ENCODE measurements around the gene DESI2.
A peak's percentile ranks its signal among the peaks of the same experiment; 100 is the strongest.

- no peak for TF ChIP-seq TCF7L2 (IDR thresholded peaks at IDR 0.05; ENCODE audit: borderline replicate concordance, low read depth, low read length)
- no peak for TF ChIP-seq ZNF488 (tag by site-specific recombination; IDR thresholded peaks at IDR 0.05)
- peak; percentile 62; the same call in 1 of the 2 replicates for TF ChIP-seq CTCF (tag by site-specific recombination; IDR thresholded peaks at IDR 0.05)
- no peak for TF ChIP-seq ZSCAN4 (tag by site-specific recombination; IDR thresholded peaks at IDR 0.05)
- TF ChIP-seq MEIS1 (CRISPR knock-in tag; IDR thresholded peaks at IDR 0.05; ENCODE audit: borderline replicate concordance), result no peak
- TF ChIP-seq ZBTB17 (tag by site-specific recombination; IDR thresholded peaks at IDR 0.05), result no peak
- no peak for TF ChIP-seq REPIN1 (tag by site-specific recombination; IDR thresholded peaks at IDR 0.05; ENCODE audit: low read depth)
- no peak for TF ChIP-seq ZNF530 (tag by site-specific recombination; IDR thresholded peaks at IDR 0.05; ENCODE audit: low read depth)
- no peak for TF ChIP-seq ZNF274 (IDR thresholded peaks at IDR 0.05; ENCODE audit: low read length)
- no peak for TF ChIP-seq ZNF274 (tag by site-specific recombination; IDR thresholded peaks at IDR 0.05; ENCODE audit: borderline replicate concordance)
- no peak for TF ChIP-seq ZNF114 (tag by site-specific recombination; IDR thresholded peaks at IDR 0.05)
Measured at GRCh38 chr1:244603498-244603897, 49.4 kb upstream of the DESI2 start.

Data from HEK293 (cell line).